T-helper 1 cell treated with Interleukin-12 subunit alpha and Interleukin-12 subunit beta and Interleukin-4 antibody, amounts not matched to agents 30 ng/mL and 1 ng/mL, for 36 hours (primary cell): Measurements from ENCODE around the gene CCDC88A. TPM values are rescaled to one million over a fixed set of nuclear protein-coding genes. Genes with fewer than 3 reads are reported as not detected.
"Not testable (repeated sequence)": the region's sequence is repeated elsewhere in the genome, so short reads cannot be mapped to it uniquely, and the experiment has no call there.

Source experiments
- intact Hi-C: fragments of 100-400 bp; cut with micrococcal nuclease; formaldehyde crosslinking; loops from one replicate; pipeline ENCODE4 v1.15.1; 2024
- total RNA-seq: library from RNA; stranded (reverse); gene quantifications from 2 replicates; pipeline ENCODE4 v1.2.3, GENCODE V29; 2022

CCDC88A gene
- total RNA-seq, 1 donor from 2014 or later = 6.8 TPM

DNA sequence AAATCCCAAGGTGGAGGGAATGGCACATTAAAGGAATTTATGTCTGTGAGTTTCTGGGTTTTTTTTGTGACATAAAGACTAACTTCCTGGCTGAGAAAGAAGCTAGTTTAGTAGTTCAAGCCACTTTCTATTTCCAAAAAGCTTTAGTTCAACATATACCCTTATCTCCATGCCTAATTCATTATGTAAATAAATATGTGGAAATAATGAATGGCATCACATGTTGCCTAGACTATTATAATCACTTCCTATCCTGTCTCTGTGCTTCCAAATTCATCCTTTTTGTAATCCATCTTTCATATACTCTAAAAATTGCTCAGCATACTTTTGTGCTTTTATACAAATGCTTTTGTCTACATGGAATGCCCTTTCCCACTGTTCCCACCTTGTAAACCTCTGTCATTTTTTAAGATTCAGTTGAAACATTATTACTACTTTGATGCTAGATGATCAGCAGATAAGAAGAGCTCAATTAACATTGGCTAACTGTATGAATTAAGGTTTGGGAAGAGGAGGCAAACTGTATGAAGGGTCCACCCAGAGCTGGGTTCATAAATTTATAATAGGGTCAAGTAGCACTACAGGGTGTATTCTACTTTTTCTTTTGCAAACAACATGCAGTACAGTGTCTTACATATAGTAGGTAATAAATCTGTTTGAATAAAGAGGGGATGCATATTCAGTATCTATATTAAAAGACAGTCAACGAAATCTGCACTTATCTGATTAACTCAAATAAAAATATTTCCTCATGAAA is 88.9 kb downstream of the CCDC88A start:
- intact Hi-C loops = no loop called here

DNA sequence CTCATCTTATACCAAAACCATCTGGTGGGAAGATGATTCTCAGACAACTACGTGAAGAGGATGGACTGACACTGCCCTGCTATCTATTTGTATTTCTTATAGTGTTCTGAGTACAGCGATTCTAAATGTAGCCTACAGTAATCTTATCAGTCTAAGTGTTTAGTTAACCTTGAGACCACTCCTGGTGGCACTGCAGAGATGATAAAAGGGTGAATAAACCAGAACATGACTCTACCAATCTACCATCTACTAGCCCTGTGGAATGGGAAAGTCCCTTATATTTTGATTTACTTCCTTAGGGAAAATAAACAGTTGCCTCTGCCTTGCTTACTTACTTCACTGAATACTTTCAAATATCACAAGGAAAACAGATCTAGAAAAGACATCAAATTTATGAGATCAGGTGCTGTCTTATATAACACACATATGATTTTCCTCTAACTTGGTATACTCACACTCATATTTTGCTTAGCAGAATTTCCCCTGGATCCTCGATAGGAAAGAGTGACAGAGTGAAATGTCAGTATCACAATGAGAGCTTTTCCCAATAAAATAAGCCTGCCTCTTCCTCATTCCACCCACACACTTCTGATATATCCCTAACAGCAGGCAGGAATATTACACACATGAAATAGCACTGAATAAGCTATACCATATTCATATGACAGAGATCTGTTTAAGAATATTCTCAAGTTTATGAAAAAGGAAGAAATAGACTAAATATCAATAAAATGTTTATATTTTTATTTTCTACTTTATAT is 92.0 kb downstream of the CCDC88A start:
- intact Hi-C loops = no loop called here

DNA sequence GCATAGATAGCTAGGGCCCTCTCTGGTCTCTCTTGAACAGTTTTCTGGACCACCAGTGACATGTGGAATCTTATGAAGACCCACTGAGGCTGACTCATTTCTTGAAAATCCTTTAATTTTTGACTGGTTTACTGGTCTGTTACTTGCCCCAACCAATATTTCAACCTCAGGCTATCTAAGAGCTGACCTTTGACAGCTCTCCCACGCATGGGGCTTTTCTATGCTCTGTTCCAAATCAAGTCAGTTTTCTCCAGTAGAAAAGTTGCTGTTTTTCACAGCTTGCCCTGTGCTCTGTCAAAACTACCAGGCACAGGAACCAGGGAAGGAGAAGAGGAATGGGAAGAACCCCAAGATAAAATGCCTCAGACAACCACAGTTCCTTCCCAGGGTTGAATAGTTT is 104.7 kb downstream of the CCDC88A start:
- intact Hi-C loops = no loop called here

DNA sequence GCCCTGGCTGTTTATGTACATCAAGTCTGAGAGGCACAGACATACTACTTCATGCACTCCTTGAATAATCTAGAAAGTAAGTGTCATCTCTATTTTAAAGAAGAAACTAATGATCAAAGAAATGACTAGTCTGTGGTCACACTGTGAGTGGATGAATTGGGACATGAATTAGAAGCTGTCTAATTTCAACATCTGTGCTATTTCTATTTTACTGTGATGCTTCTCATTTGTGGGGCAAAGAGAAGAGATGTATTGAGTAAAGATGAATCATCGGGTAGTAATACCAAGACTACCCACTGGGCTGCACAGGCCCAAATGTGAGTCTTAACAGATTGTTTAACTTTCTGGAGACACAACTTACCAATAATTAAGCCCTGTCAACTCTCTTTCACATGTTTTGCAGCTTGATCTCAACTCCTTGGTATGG is 108.2 kb downstream of the CCDC88A start:
- intact Hi-C loops = no loop called here

DNA sequence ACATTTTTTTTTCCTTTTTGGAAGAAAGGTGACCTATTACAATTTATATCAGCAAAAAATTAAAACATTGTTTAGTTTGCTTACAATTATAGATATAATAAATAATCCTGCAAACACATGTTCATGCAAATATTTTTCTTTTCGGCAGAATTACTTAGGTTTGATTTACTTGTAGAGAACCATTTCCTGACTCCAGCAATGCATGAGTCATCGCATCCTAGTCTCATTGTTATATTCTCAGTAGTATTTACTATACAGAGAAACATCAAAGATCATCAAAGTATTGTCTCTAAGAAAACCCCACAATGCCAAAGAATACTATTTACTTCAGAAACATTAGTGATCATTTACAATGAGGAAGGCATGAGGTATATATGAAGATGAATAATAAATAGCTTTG is 110.2 kb downstream of the CCDC88A start:
- intact Hi-C loops = no loop called here

DNA sequence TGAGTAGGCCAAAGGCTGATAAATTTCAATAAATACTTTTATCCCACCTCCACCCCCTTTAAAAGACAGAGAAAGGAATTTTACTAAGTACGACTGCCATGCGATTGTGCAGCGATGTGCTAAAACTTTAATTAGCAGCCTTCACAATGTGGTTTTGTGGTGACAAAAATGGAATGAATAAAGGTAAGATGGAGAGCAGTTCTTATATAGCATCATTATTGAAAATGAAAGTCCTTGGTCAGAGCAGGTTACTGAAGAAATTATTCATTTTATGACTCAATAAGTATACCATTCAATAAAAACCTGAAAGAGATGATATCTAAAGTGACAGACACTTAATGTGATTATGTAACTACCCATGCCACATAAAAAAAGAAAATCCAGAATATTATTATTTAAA is 117.4 kb downstream of the CCDC88A start:
- intact Hi-C loops = no loop called here

DNA sequence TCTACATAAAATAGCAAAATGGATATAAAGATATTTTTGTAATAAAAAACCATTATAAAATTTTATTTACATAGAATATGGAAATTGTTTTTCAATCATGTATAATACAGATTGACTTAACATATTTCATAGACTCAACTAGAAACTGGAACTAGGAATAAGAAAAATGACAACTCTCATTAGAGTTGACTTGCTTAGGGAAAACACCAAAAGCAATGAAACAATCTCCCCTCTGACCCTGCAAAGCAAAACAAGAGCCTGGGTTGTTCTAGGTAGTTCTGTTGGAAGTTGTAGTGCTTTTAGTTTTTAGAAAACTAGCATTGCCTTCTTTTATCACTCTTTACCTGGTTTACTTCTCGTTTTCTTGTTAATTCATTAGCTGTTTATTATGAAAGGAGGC is 118.4 kb downstream of the CCDC88A start:
- intact Hi-C loops = no loop called here

DNA sequence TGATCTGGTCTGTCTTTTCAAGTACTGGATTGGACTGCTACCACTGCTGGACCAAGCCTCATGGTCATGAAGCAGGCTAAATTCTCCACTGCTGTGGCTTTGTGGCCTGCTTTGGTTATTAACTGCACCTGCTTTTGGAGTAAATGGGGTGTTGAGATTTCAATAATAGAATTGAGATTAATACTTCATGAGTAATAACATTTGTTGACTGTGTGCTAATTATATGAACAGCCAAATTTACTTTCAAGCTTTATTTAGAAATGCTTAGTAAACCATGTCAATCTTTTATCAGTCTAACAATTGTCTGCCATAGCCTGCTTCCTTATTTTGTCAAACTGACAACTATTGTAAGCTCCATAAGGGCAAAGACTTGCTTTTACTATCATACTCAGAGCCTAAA is 123.3 kb downstream of the CCDC88A start:
- intact Hi-C loops = no loop called here

DNA sequence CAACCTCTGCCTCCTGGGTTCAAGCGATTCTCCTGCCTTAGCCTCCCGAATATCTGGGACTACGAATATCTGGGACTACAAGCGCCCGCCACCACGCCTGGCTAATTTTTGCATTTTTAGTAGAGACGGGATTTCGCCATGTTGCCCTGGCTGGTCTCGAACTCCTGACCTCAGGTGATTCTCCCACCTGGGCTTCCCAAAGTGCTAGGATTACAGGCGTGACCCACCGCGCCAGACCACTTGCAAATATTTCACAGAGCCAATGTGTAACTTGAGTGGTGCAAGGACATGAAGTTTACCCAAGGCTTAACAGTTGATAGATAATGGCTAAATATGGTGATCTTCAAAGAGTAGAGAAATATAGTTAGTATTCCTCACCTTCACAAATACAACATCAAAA is 136.6 kb downstream of the CCDC88A start:
- intact Hi-C loops = loop anchor here (2.0 to 10.0 kb wide), 5 partner anchors 60 to 1498 kb away; partner anchors contain the start of genes ASB3, EML6, ERLEC1 and PNPT1

DNA sequence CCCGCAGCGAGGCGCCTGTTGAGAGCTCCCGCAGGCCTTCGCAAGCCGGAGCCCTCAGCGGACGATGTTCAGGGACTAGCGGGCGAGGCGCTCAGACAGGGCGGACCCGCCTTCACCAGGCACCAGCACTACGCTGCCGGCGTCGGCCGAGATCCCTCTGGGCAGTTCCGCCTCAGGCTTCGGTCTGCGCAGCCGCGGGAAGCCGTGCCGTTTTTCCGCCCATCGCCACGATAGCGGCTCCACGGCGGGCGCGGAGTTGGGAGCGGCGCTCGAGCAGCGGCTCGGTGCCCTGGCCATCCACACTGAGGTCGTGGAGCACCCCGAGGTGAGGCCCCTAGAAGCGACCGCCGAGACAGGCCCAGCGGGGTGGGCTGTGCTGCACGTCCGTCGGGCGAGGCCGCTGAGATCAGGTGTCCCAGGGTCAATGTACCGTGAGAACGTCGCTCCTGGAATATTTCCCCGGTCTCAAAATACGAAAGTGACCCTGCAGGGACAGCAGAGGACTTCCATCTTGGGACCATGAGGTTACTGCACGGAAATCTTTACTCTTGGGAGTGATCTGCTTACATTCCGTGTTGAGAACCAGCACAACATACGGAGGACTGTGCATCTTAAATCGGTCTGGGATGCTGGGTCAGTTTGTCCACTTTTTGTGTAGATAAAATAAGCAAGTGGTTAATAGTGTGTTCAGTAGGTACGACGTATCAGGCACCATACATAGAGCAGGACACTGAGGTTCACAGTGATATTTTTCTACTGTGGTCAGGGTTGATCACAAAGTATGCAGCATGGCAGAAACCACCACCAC is 137.3 kb downstream of the CCDC88A start:
- intact Hi-C loops = loop anchor here (1.0 to 10.0 kb wide), 11 partner anchors 13 to 1498 kb away; partner anchors contain the start of genes ASB3, CFAP36, EML6 and ERLEC1

DNA sequence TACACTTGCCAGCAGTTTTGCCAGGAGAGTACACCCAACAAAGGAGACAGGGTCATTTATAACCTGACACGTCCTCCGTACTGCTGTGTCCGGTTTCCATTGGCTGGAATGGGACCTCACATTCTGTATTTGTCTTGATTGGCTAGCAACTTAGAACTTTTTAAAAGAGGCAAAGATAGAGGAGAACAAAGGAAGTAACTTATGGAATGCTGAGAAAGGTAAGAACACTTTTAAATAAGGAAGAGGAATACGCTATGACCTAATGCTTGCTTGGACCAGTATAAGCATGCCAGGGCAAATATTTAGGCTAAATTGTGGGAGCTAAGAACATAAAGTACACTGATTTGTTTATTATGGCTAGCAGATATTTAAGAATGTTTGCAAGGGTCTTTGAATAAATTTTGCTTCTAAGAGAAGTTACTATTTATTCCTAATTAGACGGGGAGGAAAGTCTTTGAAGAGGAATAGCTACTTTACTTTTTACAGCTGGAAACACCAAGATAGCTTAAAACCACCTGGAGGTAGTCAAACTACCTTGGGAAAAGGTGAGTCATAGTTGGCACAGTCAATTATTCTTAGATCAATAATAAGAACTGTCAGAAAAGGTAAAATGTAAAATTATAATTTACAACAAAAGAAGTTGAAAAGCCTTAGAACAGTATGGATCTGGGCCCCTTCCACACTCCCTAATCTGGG is 138.7 kb downstream of the CCDC88A start:
- intact Hi-C loops = loop anchor here (5.0 to 10.0 kb wide), 3 partner anchors 269 to 1496 kb away; partner anchors contain the start of genes ASB3, ERLEC1 and PNPT1

DNA sequence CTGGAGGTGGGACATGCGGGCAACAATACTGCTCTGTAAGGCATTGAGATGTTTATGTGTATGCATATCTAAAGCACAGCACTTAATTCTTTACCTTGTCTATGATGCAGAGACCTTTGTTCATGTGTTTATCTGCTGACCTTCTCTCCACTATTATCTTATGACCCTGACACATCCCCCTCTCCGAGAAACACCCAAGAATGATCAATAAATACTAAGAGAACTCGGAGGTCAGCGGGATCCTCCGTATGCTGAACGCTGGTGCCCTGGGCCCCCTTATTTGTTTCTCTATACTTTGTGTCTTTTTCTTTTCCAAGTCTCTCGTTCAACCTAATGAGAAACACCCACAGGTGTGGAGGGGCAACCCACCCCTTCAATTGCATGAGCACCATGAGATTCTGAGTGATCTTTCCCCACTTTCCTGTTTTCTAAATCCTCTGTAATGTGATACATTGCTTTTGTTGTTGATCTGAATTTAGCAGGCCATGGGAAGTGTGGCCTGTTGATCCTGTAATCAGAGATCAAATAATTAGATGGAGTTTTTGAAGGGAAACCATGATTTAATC is 139.7 kb downstream of the CCDC88A start:
- intact Hi-C loops = loop anchor here (5.0 to 10.0 kb wide), 3 partner anchors 268 to 1495 kb away; partner anchors contain the start of genes ASB3, ERLEC1 and PNPT1

DNA sequence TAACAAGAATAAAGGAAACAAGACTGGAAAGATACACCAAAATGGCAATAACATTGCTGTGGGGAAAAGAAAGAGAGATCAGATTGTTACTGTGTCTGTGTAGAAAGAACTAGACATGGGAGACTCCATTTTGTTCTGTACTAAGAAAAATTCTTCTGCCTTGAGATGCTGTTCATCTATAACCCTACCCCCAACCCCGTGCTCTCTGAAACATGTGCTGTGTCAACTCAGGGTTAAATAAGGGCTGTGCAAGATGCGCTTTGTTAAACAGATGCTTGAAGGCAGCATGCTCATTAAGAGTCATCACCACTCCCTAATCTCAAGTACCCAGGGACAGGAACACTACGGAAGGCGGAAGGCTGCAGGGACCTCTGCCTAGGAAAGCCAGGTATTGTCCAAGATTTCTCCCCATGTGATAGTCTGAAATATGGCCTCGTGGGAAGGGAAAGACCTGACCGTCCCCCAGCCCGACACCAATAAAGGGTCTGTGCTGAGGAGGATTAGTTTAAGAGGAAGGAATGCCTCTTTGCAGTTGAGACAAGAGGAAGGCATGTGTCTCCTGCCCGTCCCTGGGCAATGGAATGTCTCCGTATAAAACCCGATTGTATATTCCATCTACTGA is 140.3 kb downstream of the CCDC88A start:
- intact Hi-C loops = not testable (repeated sequence)

DNA sequence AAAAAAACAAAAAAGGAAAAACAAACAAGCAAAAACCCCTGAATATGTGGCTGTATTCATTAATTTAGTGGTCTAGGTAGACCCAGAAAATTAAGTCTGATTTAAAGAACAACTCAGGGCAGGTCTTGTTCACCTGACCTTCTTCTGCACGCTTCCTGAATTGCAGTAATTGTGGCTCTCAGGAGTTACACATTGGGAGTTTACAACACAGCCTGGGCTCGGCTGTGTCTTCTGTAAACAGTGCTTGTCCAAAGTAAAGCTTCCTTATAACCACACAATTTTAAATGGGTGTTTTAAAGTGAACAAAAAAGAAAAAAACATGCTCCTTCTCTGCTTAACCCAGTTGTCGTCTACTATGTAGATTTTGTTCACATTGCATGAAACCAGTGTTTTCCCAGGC is 142.3 kb downstream of the CCDC88A start:
- intact Hi-C loops = no loop called here

DNA sequence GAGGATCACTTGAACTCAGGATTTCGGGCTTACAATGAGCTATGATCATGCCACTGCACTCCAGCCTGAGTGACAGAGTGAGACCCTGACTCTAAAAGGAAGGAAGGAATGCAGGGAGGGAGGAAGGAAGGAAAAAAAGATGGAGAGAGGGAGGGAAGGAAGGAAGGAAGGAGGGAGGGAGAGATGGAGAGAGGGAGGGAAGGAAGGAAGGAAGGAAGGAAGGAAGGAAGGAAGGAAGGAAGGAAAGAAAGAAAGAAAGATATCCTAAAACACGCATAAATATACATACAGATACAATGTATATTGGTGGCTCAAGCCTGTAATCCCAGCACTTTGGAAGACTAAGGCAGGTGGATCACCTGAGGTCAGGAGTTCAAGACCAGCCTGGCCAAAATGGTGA is 145.3 kb downstream of the CCDC88A start:
- intact Hi-C loops = not testable (repeated sequence)

DNA sequence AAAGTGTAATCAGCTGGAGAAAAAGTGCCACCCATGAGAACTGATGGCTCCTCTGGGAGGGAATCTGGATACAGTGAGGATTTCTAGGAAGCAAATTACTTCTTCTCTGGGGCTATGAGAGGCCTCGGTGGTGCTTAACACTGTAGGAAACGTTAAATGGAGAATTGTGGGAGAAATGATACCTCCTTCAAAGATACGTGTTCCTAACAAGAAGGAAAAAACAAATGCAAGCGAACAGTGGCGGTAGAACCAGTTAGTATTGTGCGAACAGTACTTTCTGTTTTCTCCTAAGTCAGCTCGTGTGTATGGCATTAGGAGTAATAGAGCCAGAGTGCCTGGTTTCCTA is 150.0 kb downstream of the CCDC88A start:
- intact Hi-C loops = loop anchor here (1.0 to 2.0 kb wide), 9 partner anchors 13 to 423 kb away; partner anchors contain the start of genes CFAP36, CLHC1, PNPT1 and RPS27A

DNA sequence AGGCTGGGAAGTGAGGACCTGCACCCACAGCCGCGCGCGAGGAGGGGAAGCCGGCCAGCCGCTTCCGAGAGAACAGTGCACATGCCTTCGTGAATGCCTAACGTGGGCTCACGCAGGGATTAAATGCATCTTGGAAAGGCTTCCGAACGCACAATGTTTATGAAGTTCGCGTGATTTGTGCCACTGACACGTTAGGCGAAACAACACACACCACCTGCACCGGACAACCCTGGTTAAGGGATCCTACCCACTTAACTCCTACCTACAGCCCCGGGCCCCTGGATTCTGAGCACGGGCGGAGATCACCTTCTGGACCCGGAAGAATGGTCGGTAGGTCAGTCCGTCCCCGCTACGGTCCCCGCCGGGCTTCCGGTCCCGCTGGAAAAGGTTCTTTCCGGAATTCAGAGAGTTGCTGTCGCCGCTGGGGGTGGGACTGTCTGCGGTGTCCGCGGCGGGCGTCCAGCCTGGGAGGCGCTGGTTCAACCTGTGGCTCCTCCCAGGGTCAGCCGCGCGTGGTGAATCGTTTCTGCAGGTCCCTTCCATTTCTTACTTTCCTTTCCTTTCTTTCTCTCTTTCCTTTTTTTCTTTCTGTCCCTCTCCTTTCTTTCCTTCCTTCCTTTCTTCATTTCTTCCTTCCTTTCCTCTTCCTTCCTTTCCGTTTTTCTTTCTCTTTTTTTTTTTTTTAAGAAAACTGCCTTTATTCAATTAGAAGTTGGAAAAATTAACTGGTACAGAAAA is 150.6 kb downstream of the CCDC88A start, which contains the start of gene MTIF2:
Gene MTIF2, minus strand, starts transcription at position 325 of the 738 bp plus-strand sequence. CDS start 5,373 bp downstream, outside the sequence.
- intact Hi-C loops = loop anchor here (1.0 to 2.0 kb wide), 9 partner anchors 13 to 424 kb away; partner anchors contain the start of genes CFAP36, CLHC1, PNPT1 and RPS27A

DNA sequence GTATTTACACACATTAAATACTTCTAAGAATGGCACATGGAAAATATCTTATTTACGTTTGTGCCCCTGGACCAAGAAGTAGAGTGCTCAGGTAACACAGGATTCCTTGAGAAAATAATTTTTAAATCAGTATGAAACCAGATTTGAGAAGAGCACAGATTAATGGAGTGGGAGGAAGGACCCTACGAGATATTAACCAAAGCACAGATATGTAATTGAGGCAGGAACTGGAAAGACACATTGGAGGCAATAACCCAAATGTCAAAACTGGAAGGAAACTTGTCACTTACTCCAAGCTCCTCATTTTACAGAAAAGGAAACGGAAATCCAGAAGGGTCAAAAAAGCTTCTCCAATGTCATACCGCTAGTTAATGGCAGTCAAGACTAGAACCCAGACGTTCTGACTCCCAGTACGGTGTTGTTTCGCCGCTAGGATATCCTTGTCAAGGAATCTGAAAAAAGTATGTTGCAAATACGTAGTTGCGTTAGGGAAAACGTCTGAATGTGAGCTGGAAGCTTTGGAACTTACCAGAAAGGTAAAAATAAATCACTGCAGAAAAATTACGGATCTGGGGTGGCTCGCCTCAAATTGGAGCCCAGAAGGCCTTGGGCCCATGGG is 151.3 kb downstream of the CCDC88A start:
- intact Hi-C loops = loop anchor here (2.0 kb wide), 2 partner anchors 46 to 424 kb away; partner anchors contain the start of gene PNPT1
